ENCODE data around the gene TM4SF4. TPM values are rescaled to one million over a fixed set of nuclear protein-coding genes. Genes with fewer than 3 reads are reported as not detected.

TM4SF4 gene
- total and polyA plus RNA-seq, 2 experiments from 2014 or later: not detected

- DNase-seq (ENCODE audit: low spot score): no peak
- no peak overlapping the region for H2AFZ ChIP-seq
- H3K27ac ChIP-seq (ENCODE audit: low read depth): no peak overlapping the region
- Mint-ChIP-seq H3K27ac (no peak overlapping the region), H3K27me3 (ENCODE audit: insufficient read depth, low read depth, poor library complexity) (no peaks in the 10 kb centered on the region), H3K4me1 (no peaks in the 10 kb centered on the region), H3K9me3 (no peaks in the 10 kb centered on the region), H3K36me3 (ENCODE audit: low read depth) (peaks cover 8% of the 10 kb centered on the region; the same call in 1 of the 3 replicates), H3K4me3 (no peak overlapping the region)
- no peaks in the 10 kb centered on the region for H3K9me2 ChIP-seq (ENCODE audit: insufficient read depth)
- no peaks in the 10 kb centered on the region for H3K27me3 ChIP-seq (ENCODE audit: insufficient read depth)
- no peak overlapping the region for H3K4me2 ChIP-seq
- TF ChIP-seq EZH2phosphoT487 (IDR thresholded peaks at IDR 0.05; ENCODE audit: unreplicated experiment) (no peak), ZNF462 (CRISPR knock-in tag; IDR thresholded peaks at IDR 0.05) (no peak), EZH2 (IDR thresholded peaks at IDR 0.05; ENCODE audit: low read depth, unreplicated experiment) (no peak), CTCF (conservative IDR thresholded peaks at IDR 0.05; ENCODE audit: low read depth in 2 of 2) (no peak), POLR2AphosphoS5 (IDR thresholded peaks at IDR 0.05; ENCODE audit: low read depth) (no peak), ZNF331 (CRISPR knock-in tag; IDR thresholded peaks at IDR 0.05; ENCODE audit: low read depth) (no peak), JUNB (IDR thresholded peaks at IDR 0.05; ENCODE audit: unreplicated experiment) (no peak), ZNF114 (CRISPR knock-in tag; IDR thresholded peaks at IDR 0.05) (no peak), NANOG (IDR thresholded peaks at IDR 0.05; ENCODE audit: borderline replicate concordance) (no peak), STAT1 (IDR thresholded peaks at IDR 0.05; ENCODE audit: unreplicated experiment) (no peak), ETS1 (IDR thresholded peaks at IDR 0.05) (no peak), REST (IDR thresholded peaks at IDR 0.05; ENCODE audit: unreplicated experiment) (no peak), CREB1 (CRISPR knock-in tag; IDR thresholded peaks at IDR 0.05; ENCODE audit: low read depth) (no peak)
- H3F3A ChIP-seq (replicated peaks; ENCODE audit: low read depth): no peaks in the 10 kb centered on the region
- H3K36me3 ChIP-seq (ENCODE audit: insufficient read depth): peaks cover 10% of the 10 kb centered on the region; the same call in 1 of the 2 replicates
- no peaks in the 10 kb centered on the region; the same call in 1 of the 2 replicates for H4K20me1 ChIP-seq (replicated peaks; ENCODE audit: insufficient read depth)
- no peaks in the 10 kb centered on the region for H3K79me2 ChIP-seq (replicated peaks; ENCODE audit: insufficient read depth)
- no peak overlapping the region for H3K4me3 ChIP-seq
- H3K4me1 ChIP-seq (ENCODE audit: insufficient read depth): no peaks in the 10 kb centered on the region
- no peak for ATAC-seq
These were observed 45.4 kb downstream of the TM4SF4 start for GRCh38 chr3:149519912-149520311.

All from GM23338 (cell line).